Pons (tissue), 1 donor: ENCODE measurements around the gene SCPEP1.

Experiments used
- DNase-seq: peaks from one replicate; pipeline ENCODE4 v3.0.0-alpha.2; 2016; ENCODE audit warnings: low spot score

SCPEP1 gene

DNA sequence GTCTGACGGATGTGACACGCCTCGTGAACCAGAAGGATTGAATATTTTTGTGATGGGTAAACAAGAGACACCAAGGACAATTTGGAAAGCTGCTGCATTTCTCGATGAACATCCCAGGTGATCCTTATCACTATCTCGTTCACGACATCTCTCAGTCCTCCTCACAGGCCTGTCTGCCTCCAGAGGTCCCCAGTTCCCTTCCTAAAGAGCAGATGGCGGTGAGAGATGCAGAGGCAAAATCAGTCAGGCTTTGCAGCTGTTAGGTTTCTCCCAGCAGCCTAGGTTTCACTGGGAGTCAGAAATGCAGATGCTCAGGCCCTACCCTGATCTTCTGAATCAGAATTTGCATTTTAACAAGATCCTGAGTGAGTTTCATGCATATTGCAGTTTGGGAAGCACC is 23.6 kb downstream of the SCPEP1 start:
- DNase-seq: no peak

DNA sequence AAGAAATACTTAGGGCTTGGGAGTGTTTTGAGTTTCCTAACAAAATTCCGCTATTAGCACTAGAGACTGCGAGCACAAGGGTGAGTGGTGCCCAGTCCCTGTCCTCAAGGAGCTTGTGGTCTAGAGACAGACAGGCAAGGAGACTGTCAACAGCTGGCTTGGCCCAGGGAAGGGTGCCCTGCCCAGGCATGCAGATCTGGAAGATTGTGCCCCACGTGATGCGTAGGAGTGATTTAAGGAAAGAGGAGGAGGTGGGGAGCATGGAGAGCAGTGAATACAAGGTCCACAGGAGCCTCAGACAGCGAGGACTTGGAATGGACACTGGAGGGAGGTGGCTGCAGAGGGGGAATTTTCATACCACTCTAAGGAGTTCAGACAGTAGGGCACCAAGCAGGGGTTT is 25.0 kb downstream of the SCPEP1 start:
- no peak for DNase-seq

DNA sequence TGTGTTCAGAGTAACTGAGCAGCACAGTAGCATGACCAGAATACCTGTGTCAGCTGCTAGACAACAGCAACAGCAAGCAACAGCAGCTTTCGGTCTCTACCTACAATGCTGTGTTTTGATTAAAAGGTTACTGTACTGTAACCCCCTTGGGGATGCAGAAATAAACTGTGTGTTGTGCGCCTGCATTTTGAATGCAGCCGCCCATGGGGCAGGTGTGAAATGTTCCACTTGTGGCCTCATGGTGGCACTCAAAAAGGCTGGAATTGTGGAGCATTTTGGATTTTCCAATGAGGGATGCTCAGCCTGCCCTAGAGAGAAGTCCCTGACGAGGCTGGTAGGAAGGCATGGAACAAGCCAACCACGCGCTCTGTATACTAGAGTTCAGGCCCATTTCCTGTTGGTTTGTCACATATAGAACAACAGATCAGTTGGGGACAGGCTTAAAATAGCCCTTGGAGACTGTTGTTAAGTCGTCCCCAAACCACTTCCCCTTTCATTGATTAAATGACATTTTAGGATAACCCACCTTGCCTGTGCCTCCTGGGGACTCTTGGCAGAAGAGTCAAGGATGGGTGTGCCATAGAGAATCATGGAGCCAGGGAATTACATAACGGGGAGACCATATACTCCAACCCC is 27.1 kb downstream of the SCPEP1 start:
- DNase-seq: no peak

DNA sequence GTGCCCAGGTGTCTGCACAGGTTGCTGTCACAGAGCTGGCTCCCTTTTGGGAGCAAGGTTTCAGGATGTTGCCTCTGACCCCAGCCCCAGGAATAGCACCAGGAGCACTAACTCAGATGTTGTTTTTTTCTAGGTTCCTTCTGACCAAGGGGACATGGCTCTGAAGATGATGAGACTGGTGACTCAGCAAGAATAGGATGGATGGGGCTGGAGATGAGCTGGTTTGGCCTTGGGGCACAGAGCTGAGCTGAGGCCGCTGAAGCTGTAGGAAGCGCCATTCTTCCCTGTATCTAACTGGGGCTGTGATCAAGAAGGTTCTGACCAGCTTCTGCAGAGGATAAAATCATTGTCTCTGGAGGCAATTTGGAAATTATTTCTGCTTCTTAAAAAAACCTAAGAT is 28.1 kb downstream of the SCPEP1 start:
- no peak for DNase-seq

DNA sequence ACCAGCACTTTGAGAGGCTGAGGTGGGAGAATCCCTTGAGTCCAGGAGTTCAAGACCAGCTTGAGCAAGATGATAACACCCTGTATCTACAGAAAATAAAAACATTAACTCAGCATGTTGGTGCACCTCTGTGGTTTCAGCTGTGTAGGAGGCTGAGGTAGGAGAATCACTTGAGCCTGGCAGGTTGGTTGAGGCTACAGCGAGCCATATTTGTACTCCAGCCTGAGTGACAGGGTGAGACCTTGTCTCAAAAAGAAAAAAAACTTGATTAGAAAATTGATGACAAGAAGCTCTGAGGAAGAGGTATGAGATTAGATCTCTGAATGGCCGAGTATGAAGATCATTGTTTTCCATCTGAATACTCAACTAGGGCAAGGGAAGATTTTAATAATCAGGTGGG is 31.0 kb downstream of the SCPEP1 start:
- DNase-seq: no peak

DNA sequence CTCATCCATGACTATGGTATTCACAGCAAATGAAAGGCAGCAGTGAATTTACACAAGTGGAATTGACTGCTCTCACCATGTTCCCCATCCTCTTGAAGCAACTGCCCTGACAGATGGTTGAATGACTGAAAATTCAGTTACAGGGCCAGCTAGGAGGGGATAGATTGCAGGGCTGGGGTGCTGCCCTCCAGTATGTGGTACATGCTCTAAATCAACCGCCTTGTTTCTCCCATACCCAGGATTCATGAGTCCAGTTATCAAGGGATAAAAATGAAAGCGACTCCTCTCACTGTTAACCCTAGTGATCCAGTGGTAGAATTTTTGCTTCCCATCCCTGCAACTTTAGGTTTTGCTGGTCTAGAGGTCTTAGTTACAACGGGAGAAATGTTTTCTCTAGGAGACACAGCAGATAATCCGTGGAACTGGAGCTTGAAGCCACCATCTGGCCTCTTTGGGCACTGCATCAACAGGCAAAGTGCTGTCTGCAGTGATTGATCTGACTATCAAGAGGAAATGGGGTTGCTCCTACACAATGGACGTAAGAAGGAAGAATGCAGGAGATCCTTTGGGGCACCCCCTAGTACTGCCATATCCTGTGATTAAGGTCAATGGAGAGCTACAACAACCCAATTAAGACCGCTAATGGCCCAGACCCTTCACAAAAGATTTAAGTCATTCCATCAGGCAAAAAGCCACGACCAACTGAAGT is 32.0 kb downstream of the SCPEP1 start:
- DNase-seq: peak; percentile 56

DNA sequence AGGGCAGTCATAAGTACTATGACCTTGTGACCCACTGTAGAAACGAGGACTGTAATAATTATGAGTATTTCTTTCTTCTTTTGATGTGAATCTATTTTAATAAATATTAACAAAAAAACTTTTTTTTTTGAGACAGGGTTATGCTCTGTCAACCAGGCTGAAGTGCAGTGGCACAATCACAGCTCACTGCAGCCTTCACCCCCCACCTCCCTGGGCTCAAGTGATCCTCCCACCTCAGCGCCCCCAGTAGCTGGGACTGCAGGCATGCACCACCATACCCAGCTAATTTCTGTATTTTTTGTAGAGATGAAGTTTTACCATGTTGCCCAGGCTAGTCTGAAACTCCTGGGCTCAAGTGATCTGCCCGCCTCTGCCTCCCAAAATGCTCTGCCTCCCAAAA is 32.6 kb downstream of the SCPEP1 start:
- no peak for DNase-seq

DNA sequence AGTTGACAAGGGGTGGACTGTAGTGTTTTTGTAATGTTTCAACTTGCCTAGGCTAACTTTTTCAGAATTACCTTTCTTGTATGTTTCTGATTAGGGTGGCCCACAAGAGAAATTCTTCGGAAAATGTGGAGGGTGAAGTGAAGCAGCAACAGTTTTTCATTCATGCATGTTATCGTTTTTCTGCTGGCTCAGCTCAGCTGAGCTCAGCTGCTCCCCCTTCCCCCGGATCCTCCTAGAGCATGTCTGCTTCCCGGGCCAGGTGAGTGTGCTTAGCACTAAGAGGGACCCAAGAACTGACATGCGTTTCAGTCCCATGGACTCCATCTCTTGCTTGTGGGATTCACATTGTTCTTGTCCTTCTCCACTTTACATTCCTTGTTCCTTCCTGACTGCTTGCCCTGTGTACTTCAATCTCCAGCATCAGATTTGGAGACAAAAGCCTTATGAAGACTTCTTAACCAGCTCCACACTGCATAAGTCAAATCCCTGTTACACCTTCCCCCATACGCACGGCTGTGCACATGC is 33.6 kb downstream of the SCPEP1 start:
- no peak for DNase-seq

DNA sequence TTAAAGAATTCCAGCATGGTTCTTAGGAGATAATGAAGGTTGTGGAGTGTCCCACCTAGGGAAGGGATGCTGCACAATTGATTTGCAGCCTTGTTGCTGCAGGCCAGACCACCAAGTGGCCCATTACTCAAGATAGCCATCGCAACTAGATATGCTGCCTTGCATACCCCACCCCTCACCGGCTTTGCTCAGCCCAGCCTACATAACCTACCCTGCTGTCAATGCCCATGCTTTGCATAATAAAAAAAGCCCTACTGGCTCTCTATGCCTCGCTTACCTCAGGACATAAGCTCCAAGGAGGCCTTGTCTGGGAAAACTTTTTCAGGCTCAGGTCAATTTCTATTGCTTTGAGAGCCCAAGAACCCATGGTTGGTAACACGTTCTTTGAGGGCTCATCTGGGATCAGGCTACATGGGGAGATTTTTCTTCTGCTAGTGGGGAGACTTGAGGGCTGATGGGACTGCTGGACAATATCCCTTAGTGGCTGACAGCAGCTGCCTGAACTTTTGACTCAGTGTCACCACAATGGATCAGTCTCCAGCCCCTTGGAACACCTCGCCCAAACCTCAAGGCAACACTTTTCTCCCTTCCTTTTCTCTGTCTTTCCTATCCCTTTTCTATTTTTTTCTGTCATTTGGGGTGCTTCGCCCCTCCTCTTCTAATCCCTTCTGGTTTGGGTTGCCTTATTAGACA is 38.3 kb downstream of the SCPEP1 start:
- no peak for DNase-seq

DNA sequence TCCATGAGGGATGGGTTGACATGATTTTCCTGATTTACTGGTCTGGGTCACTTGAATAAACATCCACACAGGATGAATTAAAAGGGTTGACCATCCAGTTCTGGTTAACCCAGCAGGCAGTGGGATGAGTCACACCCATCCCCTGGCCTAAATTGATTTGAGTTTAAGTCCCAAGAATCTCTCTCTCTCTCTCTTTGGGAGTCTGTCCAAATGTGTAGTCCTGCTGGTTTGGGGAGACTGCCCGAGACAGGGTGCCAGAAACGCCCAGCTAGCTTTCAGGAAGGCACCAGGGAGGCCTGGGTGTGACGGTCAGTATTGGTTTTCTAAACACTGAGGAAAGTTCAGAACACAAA is 38.8 kb downstream of the SCPEP1 start:
- no peak for DNase-seq

DNA sequence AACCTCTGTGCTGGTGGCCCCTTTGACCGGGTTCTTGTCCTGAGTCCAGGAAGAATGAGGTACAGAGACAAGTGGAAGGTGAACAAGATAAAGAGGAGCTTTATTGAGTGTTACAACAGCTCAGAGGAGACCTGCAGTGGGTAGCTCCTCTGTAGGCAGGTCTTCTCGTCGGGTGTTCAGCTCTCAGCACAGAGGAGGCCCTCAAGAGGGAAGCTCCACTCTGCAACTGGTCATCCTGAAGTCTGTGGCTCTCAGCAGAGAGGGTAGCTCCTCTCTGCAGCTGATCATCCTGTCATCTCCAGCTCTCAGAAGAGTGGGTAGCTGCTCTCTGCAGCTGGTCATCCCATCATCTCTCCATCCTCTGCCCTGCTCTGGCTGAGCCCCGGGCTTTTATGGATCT is 39.7 kb downstream of the SCPEP1 start:
- no peak for DNase-seq

DNA sequence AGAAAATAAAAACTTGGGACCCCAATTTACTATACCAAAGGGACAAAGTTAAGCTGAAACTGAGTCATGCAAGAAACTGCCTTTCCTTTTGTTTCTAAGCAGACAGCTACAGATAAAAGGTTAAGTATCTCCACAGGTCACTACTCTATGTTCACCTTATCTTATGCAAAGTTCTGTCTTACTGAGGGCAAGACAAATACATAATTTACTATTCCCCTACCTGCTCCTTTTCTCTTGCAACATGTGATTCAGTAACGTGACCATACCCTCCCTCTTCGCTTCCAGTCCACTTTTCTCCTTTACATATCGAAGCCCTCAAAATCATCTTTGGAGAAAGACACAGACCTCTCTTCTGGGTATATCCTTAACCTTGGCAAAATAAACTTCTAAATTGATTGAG is 42.3 kb downstream of the SCPEP1 start:
- DNase-seq: no peak

DNA sequence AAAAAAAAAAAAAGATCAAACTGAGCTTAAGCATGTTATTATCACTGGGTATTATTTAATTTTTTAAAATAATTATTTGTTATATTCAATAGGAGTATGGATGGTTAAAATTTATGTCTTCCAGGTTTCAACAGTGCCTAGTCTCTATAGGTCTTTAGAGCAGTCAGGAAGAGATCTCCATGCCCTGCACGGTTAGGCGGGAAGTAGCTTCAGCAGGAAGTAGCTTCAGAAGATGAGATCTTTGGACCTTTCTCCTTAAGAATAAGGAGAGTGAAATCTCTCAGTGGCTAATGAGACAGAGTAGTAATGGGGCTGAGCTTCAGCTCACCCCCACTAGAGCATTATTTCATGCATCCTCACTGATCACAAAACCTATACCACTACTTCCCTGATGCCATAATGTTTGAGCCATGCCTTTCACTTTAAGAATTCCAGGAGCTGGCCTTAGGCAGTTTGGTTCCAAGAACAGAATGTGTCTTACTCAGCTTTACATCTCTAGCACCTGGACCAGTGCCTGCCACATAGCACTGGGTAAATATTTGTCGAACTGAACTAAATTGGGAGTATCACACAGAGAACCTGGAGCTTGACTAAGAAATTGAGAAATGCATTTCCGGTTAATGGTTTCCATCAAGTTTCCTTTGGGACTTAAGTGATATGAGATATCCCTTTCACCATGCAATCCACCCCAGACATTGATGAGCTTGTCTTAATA is 43.5 kb downstream of the SCPEP1 start:
- DNase-seq: no peak

DNA sequence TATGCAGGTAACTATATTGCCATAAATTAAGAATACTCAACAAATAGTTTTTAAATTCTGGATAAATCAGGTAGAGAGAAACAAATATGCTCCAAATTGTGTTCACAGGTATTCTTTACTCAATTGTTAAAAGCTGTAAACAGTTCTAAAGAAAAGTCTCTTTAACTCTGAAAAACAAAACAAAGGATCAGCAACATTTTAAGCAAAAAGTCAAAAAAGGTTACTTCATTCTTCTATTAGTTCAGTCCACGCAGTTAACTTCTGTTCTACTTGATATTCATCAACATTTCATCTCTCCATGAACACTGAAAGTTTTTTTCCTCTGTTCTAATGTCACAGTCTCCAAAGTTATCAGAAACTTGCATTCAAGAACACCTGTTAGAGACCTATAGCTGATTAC is 47.9 kb downstream of the SCPEP1 start:
- no peak for DNase-seq

DNA sequence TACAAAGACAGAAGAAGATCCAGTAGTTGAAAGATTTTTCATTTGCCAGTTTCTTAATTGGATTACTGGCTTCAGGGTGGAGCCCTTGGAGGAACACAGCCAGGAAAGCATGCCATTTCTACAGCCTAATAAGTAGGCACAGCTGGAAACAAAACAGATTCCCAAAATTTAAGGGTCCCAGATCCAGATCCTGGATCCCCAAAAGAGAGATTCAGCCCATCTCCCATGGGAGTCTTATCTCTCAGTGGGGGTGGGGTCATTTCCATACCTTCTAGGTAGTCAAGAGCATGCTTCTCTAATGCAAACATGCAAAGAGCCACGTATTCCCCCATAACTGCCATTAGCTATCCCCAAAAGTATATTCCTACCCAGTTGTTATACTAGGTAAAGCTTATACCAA is 49.9 kb downstream of the SCPEP1 start:
- no peak for DNase-seq

DNA sequence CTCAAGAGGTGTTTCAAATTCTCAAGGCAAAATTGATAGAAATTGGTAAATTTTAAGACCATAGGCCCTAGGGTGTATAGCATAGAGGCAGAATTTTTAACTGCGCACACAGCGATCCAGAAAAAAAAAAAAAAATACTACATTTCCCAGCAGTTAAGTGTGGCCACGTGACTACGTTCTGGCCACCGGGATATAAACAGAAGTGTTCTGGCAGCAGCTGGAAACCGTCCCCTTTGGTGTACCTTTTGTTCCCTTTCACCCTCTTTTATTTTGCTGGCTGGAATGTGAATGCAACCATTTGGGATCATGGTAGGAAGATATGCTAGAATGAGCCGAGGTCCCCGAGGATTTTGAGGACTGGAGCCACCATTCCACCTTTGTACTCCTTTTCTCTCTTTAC is 54.4 kb downstream of the SCPEP1 start:
- DNase-seq: no peak

DNA sequence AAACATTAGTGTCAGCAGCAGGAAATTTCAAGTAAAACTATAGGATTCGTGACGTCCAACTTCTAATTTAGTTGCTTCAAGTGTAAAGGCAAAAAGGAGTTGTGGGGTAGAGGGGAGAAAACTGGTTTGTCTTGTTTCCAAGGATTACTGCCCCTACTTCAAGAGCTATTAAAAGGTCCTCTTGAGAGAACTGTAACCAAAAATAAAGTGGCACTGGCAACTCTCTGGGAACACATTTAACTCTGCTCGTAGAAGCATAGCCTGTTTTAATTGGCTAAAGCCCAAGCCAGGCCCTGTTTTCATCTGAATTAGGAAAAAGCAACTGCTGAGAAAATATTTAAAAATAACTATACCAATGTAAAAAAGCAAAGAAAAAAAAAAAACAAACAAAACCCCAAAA is 55.4 kb downstream of the SCPEP1 start:
- DNase-seq: no peak

DNA sequence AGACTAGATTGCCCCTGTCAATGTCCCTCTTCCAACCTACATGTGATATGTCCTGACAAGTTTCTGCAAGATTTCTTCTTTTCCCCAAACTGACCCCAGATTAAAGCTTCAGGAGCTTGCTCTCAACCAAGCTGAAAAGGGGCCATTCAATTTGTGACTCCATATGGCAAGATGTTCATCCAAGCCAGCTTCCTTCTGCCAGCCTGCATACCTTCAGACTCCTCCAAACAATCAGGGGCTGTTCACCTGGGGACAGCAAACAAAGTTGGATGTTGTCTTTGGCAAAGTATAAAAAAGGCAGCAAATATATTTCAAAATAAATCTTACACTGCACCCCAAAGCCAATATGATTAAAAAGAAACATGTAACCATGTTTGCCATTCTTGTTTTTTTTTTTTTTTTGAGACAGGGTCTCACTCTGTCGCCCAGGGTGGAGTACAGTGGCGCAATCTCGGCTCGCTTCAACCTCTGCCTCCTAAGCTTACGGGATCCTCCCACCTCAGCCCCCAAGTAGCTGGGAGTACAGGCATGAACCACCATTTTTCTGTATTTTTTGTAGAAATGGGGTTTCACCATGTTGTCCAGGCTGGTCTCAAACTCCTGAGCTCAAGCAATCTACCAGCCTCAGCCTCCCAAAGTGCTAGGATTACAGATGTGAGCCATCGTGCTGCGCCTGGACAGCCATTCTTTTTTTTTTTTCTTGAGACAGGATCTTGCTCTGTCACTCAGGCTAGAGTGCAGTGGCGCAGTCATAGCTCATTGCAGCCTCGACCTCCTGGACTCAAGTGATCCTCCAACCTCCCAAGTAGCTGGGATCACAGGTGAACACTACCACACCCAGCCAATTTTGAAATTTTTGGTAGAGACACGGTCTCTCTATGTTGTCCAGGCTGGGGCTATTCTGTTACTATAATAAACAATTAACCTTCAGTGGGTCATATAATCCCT is 57.1 kb downstream of the SCPEP1 start:
- DNase-seq: no peak

DNA sequence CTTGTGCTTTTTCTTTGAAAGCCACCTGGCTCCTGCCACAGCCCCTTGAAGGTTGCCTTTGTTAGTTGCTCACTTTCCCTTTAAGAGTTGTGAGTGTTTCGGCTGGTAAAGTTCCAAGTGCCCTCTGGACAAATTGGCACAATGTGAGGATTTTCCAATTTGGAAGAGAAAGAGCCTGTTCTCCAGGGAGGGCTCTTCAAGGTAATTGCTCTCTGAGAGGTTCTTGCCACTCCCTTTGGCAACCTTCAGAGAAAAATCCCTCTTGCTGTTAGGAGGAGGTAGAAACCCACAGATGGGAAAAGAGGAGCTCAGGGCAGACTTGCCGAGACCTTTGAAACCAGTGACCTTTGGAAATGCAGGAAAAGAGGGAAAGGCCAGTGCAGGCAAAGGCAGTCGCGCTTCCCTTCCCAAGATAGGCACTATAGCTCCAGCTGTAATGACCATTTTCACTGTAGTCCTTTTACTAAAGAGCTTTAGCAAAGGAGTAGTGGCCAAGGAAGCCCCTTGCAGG is 58.1 kb downstream of the SCPEP1 start:
- DNase-seq: no peak

DNA sequence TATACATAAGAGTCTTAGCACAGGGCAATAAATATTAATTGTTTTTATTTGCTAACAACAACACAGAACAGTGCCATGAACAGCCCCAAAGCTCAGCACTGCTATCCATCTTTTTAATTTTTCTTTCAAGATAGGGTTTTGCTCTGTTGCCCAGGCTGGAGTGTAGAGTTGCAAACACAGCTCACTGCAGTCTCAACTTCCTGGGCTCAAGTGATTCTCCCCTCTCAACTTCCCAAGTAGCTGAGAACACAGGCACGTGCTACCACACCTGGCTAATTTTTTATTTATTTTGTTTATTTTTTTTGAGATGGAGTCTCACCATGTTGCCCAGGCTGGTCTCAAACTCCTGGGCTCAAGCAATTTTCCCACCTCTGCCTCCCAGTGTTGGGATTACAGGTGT is 59.5 kb downstream of the SCPEP1 start:
- DNase-seq: no peak

DNA sequence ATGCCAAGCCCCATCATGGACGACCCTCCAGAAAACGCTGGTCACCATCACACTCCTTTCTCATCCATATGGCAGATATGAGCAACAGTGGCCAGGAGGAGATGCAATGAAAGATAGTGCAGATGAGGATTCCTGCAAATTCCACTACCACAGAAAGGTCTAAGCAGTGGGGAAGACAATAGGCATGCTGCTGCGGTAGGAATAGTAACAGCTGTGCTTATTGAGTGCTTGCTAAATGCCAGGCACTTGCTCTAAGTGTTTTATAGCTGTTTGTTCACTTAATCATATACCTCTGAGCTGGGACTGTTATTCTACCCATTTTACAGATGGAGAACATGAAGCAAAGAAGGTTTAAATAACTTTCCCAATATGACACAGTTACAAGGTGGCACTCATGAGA is 60.6 kb downstream of the SCPEP1 start:
- no peak for DNase-seq
